Parietal lobe (tissue), 1 donor: ENCODE results near the gene EIF5A2. TPM values are rescaled to one million over a fixed set of nuclear protein-coding genes. Genes with fewer than 3 reads are reported as not detected.

ENCODE experiments used
- total RNA-seq: library from RNA; depleted of rRNA; stranded (reverse); fragments of >200 nt; gene quantifications from one replicate; pipeline ENCODE4 v1.2.3, GENCODE V29; 2014

The EIF5A2 gene
- total RNA-seq = 5.9 TPM

DNA sequence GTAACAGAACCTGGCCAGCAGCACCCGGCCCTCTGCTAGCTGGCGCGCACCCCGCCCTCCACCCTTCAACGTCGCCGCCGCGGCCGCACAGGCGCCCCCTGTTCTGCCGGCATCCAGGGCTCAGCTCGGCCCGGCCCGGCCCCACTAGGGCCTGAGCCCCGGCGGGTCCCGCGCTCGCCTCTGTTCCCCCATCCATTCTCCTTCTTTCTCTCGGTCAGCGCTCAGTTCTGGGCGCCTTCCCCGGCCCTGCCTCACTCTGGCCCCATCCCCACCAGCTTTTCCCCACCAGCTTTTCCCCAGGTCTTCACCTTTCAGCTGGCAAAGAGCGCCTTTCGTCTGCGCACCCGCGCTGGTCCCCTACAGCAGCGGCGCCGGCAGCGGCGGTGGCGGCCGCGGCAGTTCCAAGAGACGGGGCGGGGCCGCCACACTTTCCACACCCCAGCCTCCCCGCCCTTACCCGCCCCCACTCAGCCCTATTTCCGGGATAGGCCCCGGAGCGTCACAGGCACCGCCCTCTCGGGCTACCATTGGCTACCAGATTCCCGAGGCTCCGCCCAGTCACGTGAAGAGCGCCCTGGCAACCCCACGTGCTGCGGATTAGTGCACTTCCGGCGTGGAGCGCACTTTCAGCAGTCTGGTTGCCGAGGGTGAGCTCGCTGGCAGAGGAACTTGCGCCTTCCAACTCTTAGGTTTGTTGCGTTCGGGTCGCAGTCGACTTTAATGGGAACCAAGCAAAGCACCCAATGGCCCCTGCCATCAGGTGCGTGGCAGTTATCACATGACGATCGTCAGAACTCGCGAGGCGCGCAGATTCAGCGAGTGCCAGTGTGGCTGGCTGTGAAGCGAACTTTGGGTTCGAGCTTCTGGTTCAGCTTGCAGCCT, at the start of gene EIF5A2:
EIF5A2 (minus strand) TSS at position 403 of the 882 bp plus-strand sequence. CDS start 831 bp downstream, outside the sequence.

DNA sequence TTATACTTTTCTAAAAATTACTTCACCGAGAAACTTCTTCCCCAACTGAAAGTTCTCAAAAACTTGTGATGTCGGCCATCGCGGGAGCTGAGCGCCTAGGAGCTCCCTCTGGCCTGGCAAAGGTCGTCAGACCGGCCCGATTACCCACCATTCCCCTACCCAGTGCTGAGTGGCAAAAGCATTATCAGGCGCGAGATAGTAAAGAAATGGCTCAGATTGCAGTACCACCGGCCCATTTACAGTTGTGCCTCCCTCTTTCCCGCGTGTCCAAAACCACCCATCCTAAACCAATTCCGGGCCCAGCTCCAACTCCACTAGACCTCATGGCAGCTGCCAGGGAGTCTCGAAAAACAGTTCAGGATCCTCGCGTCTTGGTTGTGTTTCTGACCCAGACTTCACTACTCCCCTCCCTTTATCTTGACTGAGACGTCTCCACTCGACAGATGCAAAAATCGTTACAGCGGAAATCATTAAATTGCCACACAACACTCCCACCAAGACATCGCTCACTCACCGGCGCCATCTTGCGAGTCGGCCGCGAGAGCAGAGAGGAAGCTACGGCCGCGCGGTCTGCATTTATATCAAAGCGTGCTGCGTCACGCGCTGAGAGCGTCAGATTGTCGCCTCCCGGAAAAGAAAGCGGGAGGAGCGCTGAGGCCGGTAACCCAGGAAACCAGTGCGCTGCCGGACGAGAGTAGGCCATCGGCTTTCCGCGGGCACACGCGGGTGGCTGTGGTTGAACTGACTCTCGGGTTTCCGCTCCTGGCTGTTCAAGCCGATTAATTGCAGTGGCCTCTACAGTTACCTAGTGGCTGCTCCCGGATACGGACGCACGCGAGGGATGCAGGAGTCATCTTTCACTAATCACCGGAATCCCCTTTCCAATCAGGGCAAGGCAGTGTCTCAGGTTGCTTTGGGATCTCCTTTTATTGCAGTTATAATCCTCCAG, 38.5 kb downstream of the EIF5A2 start, which contains the start of gene RPL22L1:
RPL22L1 (minus strand) TSS at position 551 of the 949 bp plus-strand sequence; CDS start at position 523, 28 bp downstream.

Other genes with a start within 250 kb of the EIF5A2 start
- 14.7 TPM for gene RPL22L1, start 38.4 kb downstream of the EIF5A2 start, total RNA-seq
- gene SLC2A2, start 118.1 kb upstream of the EIF5A2 start, total RNA-seq = not detected